Measurements from ENCODE around the gene LGALS8.
"Not testable (repeated sequence)": the region's sequence is repeated elsewhere in the genome, so short reads cannot be mapped to it uniquely, and the experiment has no call there.

The LGALS8 gene

DNA sequence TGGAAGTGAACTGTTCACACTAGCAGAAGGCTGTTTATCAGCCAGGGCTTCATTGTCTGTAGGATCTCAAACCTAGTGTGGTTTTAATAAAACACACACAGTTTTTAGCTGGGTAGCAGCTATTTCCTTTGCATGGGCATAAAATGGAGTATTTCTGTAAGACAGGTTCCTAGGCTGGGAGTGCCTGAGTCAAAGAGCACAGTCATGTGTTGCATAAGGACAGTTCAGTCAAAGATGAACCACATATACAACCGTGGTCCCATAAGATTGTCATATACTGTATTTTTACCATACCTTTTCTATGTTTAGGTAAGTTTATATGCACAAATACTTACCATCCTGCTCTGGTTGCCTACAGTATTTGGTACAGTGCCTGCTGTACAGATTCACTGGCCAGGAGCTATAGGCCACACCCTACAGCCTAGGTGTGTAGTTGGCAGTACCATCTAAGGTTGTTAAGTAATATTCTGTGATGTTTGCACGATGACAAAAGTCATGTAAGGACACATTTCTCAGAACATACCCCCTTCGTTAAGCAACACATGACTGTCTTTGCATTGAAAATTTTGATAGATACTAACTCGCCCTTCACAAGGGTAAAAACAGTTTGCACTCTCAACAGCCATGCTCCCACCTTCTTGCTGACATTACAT lies 17.2 kb downstream of the LGALS8 start:
- no peak for DNase-seq (ENCODE audit: low read depth)

DNA sequence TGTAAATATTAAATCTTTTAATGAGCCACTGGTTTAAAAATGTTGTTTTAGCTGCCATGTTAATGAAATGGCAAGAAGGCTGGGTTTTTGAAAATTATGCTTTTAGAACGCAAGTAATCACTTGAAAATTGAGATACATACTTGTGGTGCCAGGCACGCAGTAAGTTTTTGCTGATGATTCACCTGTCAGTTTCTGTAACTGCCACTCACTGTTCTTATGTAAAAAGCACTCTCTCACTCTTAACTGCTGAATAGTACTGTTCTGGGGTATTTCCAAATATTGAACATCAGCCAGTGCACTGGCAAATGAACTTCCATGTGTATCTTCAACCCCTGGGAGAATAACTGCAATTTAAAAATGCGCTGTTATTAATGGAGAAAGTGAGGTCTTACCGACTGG lies 17.9 kb downstream of the LGALS8 start:
- no peak for DNase-seq (ENCODE audit: low read depth)

DNA sequence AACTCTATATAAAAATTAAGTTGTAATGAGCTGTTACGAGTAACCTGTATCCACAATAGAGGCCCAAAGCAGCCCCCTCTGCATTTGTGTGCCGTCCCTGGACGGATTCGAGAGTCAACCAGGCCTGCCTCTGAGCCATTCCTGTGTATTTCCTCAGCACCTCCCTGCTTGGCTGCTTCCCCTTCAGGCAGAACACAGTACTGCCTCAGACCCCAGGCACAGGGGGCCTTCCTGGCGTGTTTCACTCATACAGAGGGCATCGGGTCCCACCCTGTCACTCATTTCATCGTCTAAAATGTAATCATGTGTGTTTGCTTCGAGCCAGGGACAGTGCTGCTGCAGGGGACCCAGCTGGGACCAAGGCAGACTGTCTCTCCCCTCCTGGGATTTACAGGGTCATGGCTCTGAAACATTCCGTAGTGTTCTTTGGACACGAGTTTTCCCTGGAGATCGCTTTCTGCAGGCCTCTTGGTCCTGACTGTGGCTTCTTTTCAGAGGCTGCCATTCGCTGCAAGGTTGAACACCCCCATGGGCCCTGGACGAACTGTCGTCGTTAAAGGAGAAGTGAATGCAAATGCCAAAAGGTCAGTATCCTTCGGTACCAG lies 19.4 kb downstream of the LGALS8 start:
- no peak for DNase-seq (ENCODE audit: low read depth)

GRCh38 chr1:236545621-236546169 lies 21.9 kb downstream of the LGALS8 start:
- no peak for DNase-seq (ENCODE audit: low read depth)

GRCh38 chr1:236548452-236548851 lies 24.7 kb downstream of the LGALS8 start:
- no peak for DNase-seq (ENCODE audit: low read depth)

DNA sequence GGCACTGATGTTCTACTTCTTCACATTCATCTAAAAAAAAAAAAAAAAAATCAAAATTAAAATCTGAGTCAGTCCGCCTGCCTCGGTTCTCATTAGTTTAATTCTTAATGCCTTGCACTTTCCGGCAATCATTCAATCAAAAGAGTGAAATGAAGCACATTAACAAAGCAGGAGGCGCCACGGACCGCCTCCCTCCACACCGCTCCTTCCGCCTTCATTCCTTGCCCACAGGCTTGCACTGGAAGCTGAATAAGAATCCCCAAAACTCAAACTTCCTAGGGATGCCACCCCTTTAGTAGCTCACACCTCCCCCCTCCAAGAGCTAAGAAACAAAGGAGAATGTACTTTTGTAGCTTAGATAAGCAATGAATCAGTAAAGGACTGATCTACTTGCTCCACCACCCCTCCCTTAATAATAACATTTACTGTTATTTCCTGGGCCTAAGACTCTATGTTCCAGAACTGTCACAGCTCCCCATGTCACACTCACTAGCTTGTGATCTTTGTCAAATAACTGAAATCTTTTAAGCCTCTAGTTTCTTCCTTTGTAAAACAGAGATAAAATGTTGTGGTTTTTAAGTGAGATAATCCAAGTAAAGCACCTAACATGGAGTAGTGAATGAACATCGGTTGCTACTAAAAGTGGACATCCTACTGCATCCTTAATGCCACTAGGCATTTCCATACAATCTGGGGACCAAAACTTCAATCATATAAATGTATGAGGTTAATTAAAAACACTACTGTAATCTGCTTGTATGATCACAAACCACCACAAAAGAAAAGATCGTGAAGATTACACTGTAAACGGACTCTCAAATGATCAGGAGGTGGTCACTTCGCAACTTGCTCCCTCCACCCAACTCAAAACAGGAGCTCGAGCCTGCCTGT lies 27.4 kb downstream of the LGALS8 start:
- DNase-seq (ENCODE audit: low read depth): no peak

GRCh38 chr1:236552096-236552495 lies 28.3 kb downstream of the LGALS8 start:
- DNase-seq (ENCODE audit: low read depth): no peak

GRCh38 chr1:236552901-236553300 lies 29.1 kb downstream of the LGALS8 start:
- DNase-seq (ENCODE audit: low read depth): no peak

DNA sequence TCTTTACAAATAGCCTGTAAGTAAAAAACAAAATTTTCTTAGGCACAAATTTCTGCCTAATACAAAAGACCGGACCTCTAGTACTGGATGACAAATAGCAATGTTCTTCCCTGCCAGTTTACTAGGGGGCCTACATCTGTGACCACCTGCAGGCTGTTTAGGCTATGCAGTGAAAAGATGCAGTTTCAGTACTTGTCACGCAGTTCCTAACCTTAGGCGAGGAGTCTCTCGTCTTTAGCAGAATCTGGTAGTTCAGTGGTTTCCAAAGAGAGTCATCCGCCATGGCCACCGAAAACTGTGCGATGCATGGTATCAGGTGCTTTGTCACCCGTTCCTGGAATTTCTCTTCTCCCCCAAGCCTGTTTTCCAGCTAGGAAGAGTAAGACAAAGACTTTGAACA lies 29.6 kb downstream of the LGALS8 start:
- DNase-seq (ENCODE audit: low read depth): no peak

DNA sequence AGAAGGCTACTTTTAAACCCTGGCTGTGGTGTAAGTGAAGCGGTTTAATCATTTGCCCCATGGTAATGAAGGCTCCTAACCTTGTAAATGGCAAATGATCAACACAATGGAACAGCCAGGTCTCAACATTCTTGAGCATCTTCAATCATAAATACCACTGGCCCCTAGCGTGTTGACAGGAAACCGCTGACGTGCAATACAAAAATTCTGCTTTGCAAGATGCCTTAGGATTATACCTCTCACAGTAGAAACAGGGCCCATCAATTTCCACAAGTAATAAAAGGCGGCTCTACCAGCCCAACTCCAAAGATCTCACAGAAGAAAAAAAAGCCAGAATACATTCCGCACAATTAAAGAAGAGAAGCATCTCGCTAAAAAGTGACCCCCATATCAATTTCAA lies 32.8 kb downstream of the LGALS8 start:
- no peak for DNase-seq (ENCODE audit: low read depth)

- DNase-seq (ENCODE audit: low read depth): no peak
Measured at GRCh38 chr1:236558081-236558480, 34.3 kb downstream of the LGALS8 start.

- no peak for DNase-seq (ENCODE audit: low read depth)
Measured at GRCh38 chr1:236558846-236559245, 35.1 kb downstream of the LGALS8 start.

GRCh38 chr1:236560213-236560771 lies 36.5 kb downstream of the LGALS8 start:
- no peak for DNase-seq (ENCODE audit: low read depth)

- no peak for DNase-seq (ENCODE audit: low read depth)
Measured at GRCh38 chr1:236561976-236562375, 38.2 kb downstream of the LGALS8 start.

DNA sequence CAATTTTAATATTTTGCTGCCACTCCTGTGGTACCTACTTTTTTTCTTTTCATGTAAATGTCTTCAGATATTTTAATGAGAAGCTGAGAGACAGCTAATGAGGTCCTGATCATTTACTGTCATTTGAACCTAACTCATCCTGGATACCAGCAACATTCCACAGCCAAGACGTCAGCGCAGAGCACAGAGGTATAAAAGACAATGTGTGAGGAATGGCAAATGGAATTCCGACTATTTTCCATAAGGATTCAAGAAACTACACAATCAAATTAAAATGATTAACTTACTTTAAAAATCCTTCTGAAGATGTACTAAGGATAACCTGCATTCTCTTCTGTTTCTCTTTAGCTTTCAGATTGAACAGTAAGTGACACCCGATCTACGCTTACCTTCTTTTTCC lies 41.7 kb downstream of the LGALS8 start:
- DNase-seq (ENCODE audit: low read depth): no peak

DNA sequence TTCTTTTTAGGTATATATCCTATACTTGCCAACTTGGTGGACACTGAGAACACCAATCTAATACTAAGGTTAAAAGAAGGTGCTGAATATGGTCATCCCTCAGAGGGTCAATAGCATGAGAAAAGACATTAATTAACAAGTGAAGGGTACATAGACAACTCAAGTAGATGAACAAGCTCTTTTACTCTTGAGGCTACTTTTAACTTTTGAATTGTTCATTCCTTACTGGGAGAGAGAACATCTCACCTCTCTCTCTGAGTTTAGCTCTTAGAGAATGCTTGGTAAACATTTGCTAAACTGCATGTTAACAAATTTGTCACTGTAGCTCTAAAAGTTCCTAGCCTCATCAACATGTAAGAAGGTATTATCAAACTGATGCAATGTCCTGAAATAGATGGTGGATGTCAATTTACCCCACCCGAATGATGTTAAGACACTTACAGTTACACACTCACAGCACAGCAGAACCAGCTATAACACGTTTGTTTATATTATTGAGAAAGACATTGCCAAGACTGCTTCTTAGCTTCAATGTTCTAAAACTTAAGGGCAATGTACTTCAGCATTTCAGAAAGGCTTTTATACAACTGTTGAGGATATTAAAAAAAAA lies 44.6 kb downstream of the LGALS8 start:
- no peak for DNase-seq (ENCODE audit: low read depth)

DNA sequence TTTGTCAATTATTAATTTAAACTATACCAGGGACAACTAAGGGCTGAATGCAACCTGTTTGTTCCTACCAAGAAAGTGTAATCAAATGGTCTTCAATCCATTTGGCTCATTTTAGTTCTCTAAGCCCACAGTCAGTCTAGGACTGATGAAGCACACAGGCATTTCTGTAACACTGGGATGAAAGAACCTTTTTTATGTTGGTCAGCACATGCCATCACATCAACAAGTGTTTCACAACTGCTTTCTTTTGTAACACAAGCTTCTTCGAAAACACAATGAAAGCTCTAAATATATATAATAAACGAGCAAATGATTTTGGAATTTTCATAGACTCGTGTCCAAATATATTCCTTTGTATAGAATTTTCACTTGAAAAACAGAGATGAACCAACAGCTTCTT lies 51.7 kb downstream of the LGALS8 start:
- no peak for DNase-seq (ENCODE audit: low read depth)

DNA sequence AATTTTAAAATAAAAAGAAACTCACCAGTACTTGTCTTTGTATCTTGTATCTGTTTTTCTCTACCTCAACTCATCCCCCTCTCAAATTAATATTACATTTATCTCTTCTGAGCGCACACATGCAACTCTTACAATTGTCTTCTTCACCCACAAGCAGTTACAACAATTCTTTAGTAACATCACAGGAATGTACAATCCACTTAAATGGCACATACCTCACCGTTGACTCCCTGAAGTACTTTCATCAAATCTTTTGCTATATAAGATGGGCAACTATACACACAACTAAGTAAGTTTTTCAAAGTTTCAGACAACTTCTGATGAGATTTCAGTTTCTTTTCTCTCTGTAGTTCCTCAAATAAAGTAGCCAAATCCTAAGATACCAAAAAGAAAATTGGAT lies 52.2 kb downstream of the LGALS8 start:
- no peak for DNase-seq (ENCODE audit: low read depth)

- DNase-seq (ENCODE audit: low read depth): not testable (repeated sequence)
Measured at GRCh38 chr1:236577041-236577440, 53.3 kb downstream of the LGALS8 start.

DNA sequence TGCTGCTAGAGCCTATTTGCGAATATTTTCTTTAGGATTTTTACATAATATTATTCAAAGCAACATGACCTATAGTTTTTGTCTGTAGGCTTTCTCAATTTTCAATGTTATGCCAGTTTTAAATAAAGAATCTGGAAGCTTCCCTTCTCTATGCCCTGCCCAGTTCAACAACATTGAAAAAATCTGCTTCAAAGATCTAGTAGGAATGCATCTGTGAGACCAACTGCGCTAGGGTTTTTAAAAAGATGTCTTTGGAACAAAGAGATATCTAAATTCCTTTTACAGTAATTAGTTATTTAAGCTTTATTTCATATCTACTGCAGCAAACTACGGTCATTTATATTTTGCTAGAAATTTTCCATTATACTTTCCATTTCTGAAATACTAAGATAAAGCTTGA lies 54.9 kb downstream of the LGALS8 start:
- DNase-seq (ENCODE audit: low read depth): no peak

- not testable (repeated sequence) for DNase-seq (ENCODE audit: low read depth)
Measured at GRCh38 chr1:236580404-236580803, 56.6 kb downstream of the LGALS8 start.

DNA sequence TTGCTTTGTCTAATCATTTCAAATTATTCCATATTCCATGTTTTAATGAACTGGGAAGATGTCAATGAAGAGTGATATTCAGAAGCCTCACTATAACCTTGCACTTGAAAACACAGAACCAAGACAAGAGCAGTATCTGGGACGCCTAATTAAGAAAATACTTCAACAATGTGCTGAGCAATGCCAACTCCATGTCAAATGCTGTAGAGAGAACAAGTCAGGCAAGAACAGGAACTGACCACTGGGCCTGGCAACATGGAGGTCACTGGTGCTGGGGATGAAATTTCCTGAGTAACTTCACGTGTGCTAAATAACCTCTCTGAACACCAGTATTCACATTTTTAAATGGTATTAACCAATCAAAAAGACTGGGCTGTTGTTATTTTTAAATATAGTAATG lies 57.7 kb downstream of the LGALS8 start:
- DNase-seq (ENCODE audit: low read depth): no peak

All from activated T-cell treated with anti-CD3 and anti-CD28 coated beads for 24 hours (primary cell).